Neural cell (in vitro differentiated cells): Measurements from ENCODE around the gene GMPS. TPM values are rescaled to one million over a fixed set of nuclear protein-coding genes. Genes with fewer than 3 reads are reported as not detected.

ENCODE experiments used
- H2AFZ ChIP-seq: fragments of 200-600, 300-800 bp; sonication (generic), shearing (Covaris generic); 2 replicates; pipeline ENCODE4 v1.6.0; 2014; ENCODE audit warnings: low read depth, mild to moderate bottlenecking, antibody characterized with exemption, low read length, moderate library complexity
- H3F3A ChIP-seq: fragments of 200-600 bp; shearing (Covaris generic); 2 replicates; pipeline ENCODE4 v1.6.1; 2016; ENCODE audit warnings: mild to moderate bottlenecking, moderate library complexity, mixed read lengths, antibody characterized with exemption, low read length; ENCODE audit not compliant: insufficient read depth, poor library complexity, severe bottlenecking
- H3K27ac ChIP-seq: fragments of 200-600, 300-800 bp; sonication (generic), shearing (Covaris generic); 2 replicates; pipeline ENCODE4 v1.5.1; 2014; ENCODE audit warnings: mild to moderate bottlenecking, low read length, moderate library complexity
- H3K27me3 ChIP-seq: fragments of 300-800, 200-600 bp; sonication (generic), shearing (Covaris generic); 2 replicates; pipeline ENCODE4 v1.6.0; 2014; ENCODE audit warnings: mild to moderate bottlenecking, low read depth, low read length, moderate library complexity; ENCODE audit not compliant: insufficient read depth
- H3K36me3 ChIP-seq: fragments of 300-800, 200-600 bp; sonication (generic), shearing (Covaris generic); 2 replicates; pipeline ENCODE4 v1.5.1; 2014; ENCODE audit warnings: mild to moderate bottlenecking, antibody characterized with exemption, low read length, moderate library complexity; ENCODE audit not compliant: insufficient read depth
- H3K4me2 ChIP-seq: fragments of 300-800, 200-600 bp; sonication (generic), shearing (Covaris generic); 2 replicates; pipeline ENCODE4 v1.6.0; 2014; ENCODE audit warnings: mild to moderate bottlenecking, low read length
- H3K4me3 ChIP-seq: fragments of 300-800, 200-600 bp; sonication (generic), shearing (Covaris generic); 2 replicates; pipeline ENCODE4 v1.5.1; 2014; ENCODE audit warnings: mild to moderate bottlenecking, low read length, moderate library complexity
- H3K79me2 ChIP-seq: fragments of 200-600 bp; shearing (Covaris generic); replicated peaks from 2 replicates; pipeline ENCODE4 v1.6.0; 2014; ENCODE audit warnings: mild to moderate bottlenecking, low read length, moderate library complexity; ENCODE audit not compliant: insufficient read depth
- H3K9ac ChIP-seq: fragments of 300-800, 200-600 bp; sonication (generic), shearing (Covaris generic); 2 replicates; pipeline ENCODE4 v1.6.1; 2016; ENCODE audit warnings: mild to moderate bottlenecking, low read length, mixed read lengths
- H3K9me2 ChIP-seq: fragments of 200-600 bp; shearing (Covaris generic); 2 replicates; pipeline ENCODE4 v1.6.1; 2016; ENCODE audit warnings: mild to moderate bottlenecking, low read length, mixed read lengths; ENCODE audit not compliant: insufficient read depth
- H3K9me3 ChIP-seq: fragments of 200-600, 300-800 bp; sonication (generic), shearing (Covaris generic); 2 replicates; pipeline ENCODE4 v1.6.1; 2016; ENCODE audit warnings: mild to moderate bottlenecking, mixed run types, low read length, moderate library complexity, mixed read lengths
- H4K20me1 ChIP-seq: fragments of 200-600 bp; shearing (Covaris generic); 2 replicates; pipeline ENCODE4 v1.6.1; 2016; ENCODE audit warnings: mild to moderate bottlenecking, mixed run types; ENCODE audit not compliant: insufficient read depth
- CTCF ChIP-seq: fragments of 450-650 bp; IDR thresholded peaks from 2 replicates; pipeline ENCODE4 v1.5.1; 2014; ENCODE audit warnings: antibody characterized with exemption, mild to moderate bottlenecking, moderate library complexity; ENCODE audit not compliant: poor library complexity, severe bottlenecking
- EP300 ChIP-seq: fragments of 450-650 bp; conservative IDR thresholded peaks from 2 replicates; pipeline ENCODE4 v1.6.1; 2014; ENCODE audit warnings: antibody characterized with exemption, mild to moderate bottlenecking, moderate library complexity; ENCODE audit not compliant: poor library complexity, severe bottlenecking
- EZH2 ChIP-seq: fragments of 200-600, 300-800 bp; shearing (Covaris generic), sonication (generic); IDR thresholded peaks from 2 replicates; pipeline ENCODE4 v1.6.1; 2014; ENCODE audit warnings: antibody characterized with exemption, low read length, borderline replicate concordance, mild to moderate bottlenecking; ENCODE audit not compliant: insufficient read depth, poor library complexity, severe bottlenecking
- MXI1 ChIP-seq: fragments of 450-650 bp; conservative IDR thresholded peaks from 2 replicates; pipeline ENCODE4 v1.6.1; 2014; ENCODE audit warnings: antibody characterized with exemption, mild to moderate bottlenecking; ENCODE audit not compliant: poor library complexity, severe bottlenecking
- POLR2AphosphoS5 ChIP-seq: IDR thresholded peaks from 2 replicates; pipeline ENCODE4 v1.6.1; 2012
- RAD21 ChIP-seq: fragments of 450-650 bp; conservative IDR thresholded peaks from 2 replicates; pipeline ENCODE4 v1.6.1; 2014; ENCODE audit warnings: antibody characterized with exemption, mild to moderate bottlenecking, moderate library complexity
- REST ChIP-seq: IDR thresholded peaks from 2 replicates; pipeline ENCODE4 v1.6.1; 2012; ENCODE audit warnings: borderline replicate concordance
- SMC3 ChIP-seq: fragments of 450-650 bp; conservative IDR thresholded peaks from 2 replicates; pipeline ENCODE4 v1.6.1; 2014; ENCODE audit warnings: antibody characterized with exemption, mild to moderate bottlenecking, moderate library complexity; ENCODE audit not compliant: poor library complexity
- TAF1 ChIP-seq: IDR thresholded peaks from 2 replicates; pipeline ENCODE4 v1.6.1; 2012; ENCODE audit warnings: low read depth
- polyA plus RNA-seq: library from polyadenylated mRNA; depleted of rRNA; stranded (reverse); fragments of >200 nt; gene quantifications from 2 replicates; pipeline ENCODE4 v1.2.3, GENCODE V29; 2014

The GMPS gene
- polyA plus RNA-seq, 1 donor from 2014 or later: 23.7 TPM

- no peaks in the 10 kb centered on the region for H3F3A ChIP-seq
- no peaks in the 10 kb centered on the region for H4K20me1 ChIP-seq
- H3K9me3 ChIP-seq: no peaks in the 10 kb centered on the region
- no peak overlapping the region for H3K9ac ChIP-seq
- peaks cover 94% of the 10 kb centered on the region for H3K79me2 ChIP-seq
- H3K9me2 ChIP-seq: no peaks in the 10 kb centered on the region
- no peak overlapping the region for H3K4me3 ChIP-seq
- H3K27ac ChIP-seq: no peak overlapping the region
- no peaks in the 10 kb centered on the region for H3K27me3 ChIP-seq
- no peak overlapping the region for H2AFZ ChIP-seq
- no peaks in the 10 kb centered on the region for H3K36me3 ChIP-seq
- no peak for TF ChIP-seq EZH2
- TF ChIP-seq CTCF: no peak
- no peak for TF ChIP-seq REST
- no peak for TF ChIP-seq EP300
- no peak for TF ChIP-seq POLR2AphosphoS5
- no peak overlapping the region for H3K4me2 ChIP-seq
Observed at GRCh38 chr3:155880286-155880685, 9.8 kb downstream of the GMPS start.

GRCh38 chr3:155884292-155884691, 13.8 kb downstream of the GMPS start:
- no peaks in the 10 kb centered on the region for H4K20me1 ChIP-seq

More at GRCh38 chr3:155884292-155884691, 13.8 kb downstream of the GMPS start:
- H2AFZ ChIP-seq: no peak overlapping the region
- H3K9me3 ChIP-seq: no peaks in the 10 kb centered on the region
- no peak overlapping the region for H3K9ac ChIP-seq
- H3K4me3 ChIP-seq: no peak overlapping the region
- H3K79me2 ChIP-seq: peaks cover 90% of the 10 kb centered on the region
- no peaks in the 10 kb centered on the region for H3K27me3 ChIP-seq
- no peaks in the 10 kb centered on the region for H3F3A ChIP-seq
- TF ChIP-seq CTCF: no peak
- no peak for TF ChIP-seq RAD21
- no peak for TF ChIP-seq POLR2AphosphoS5
- TF ChIP-seq EZH2: no peak
- TF ChIP-seq MXI1: no peak
- TF ChIP-seq REST: no peak
- no peak for TF ChIP-seq SMC3
- TF ChIP-seq TAF1: no peak
- TF ChIP-seq EP300: no peak
- no peak overlapping the region for H3K27ac ChIP-seq
- H3K4me2 ChIP-seq: no peak overlapping the region
- no peaks in the 10 kb centered on the region for H3K36me3 ChIP-seq
- no peaks in the 10 kb centered on the region for H3K9me2 ChIP-seq
